Brain microvascular endothelial cell (primary cell): Measurements from ENCODE around the gene TOM1L2.

Source experiments
- DNase-seq: peaks from one replicate; pipeline ENCODE4 v3.0.0-alpha.2; 2020
- H3K27ac ChIP-seq: fragments of 250-450 bp; sonication (Bioruptor Pico); 2 replicates; pipeline ENCODE4 v1.5.1; 2020; ENCODE audit warnings: mild to moderate bottlenecking, moderate library complexity
- H3K27me3 ChIP-seq: fragments of 250-450 bp; sonication (Bioruptor Pico); replicated peaks from 2 replicates; pipeline ENCODE4 v1.5.1; 2020; ENCODE audit warnings: mild to moderate bottlenecking
- H3K36me3 ChIP-seq: fragments of 250-450 bp; sonication (Bioruptor Pico); replicated peaks from 2 replicates; pipeline ENCODE4 v1.5.1; 2020; ENCODE audit warnings: mild to moderate bottlenecking
- H3K4me3 ChIP-seq: 2 replicates; pipeline ENCODE4 v1.5.1; 2011; ENCODE audit warnings: low read depth, mild to moderate bottlenecking, control low read depth, low read length, moderate library complexity
- CTCF ChIP-seq: IDR thresholded peaks from 2 replicates; pipeline ENCODE4 v1.5.1; 2011; ENCODE audit warnings: low read depth, mild to moderate bottlenecking, moderate library complexity, low read length, control low read depth, inconsistent platforms; ENCODE audit errors: missing control alignments
- in situ Hi-C: cut with HindIII; loops from 2 replicates; pipeline ENCODE4 v1.10.0; 2017; ENCODE audit warnings: low sequenced_read_pairs, low pct_ligation_motif_present

The TOM1L2 gene

DNA sequence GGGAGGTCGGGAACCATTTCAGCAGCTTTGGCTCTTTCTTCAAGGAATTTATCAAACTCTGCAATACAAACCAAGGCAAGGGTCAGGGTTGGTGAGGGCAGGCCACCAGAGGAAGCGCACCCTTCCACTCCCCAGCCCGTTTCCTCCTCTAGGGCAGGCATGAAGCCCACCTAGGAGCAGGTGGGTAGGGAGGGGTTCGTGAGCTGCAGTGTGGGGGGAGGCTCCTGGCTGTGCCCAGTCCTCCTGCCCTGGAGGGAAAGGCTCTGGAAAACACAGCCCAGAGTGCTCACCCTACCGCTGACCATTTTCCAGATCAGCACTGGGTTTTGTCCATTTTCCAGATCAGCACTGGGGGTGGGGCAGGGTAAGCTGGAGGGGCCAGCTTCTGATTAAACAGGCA lies 124.5 kb downstream of the TOM1L2 start:
- no peaks in the 10 kb centered on the region for H3K27me3 ChIP-seq
- no peak overlapping the region for H3K4me3 ChIP-seq
- DNase-seq: no peak
- in situ Hi-C loops: no loop called here
- H3K36me3 ChIP-seq: no peaks in the 10 kb centered on the region
- TF ChIP-seq CTCF: no peak
- no peak overlapping the region for H3K27ac ChIP-seq

GRCh38 chr17:17847118-17847689 lies 125.0 kb downstream of the TOM1L2 start:
- TF ChIP-seq CTCF: no peak
- Histone ChIP-seq H3K27me3 (no peaks in the 10 kb centered on the region), H3K27ac (no peak overlapping the region), H3K36me3 (no peaks in the 10 kb centered on the region), H3K4me3 (no peak overlapping the region)
- DNase-seq: no peak
- in situ Hi-C loops: no loop called here

GRCh38 chr17:17846645-17847044 lies 125.6 kb downstream of the TOM1L2 start:
- DNase-seq: no peak
- TF ChIP-seq CTCF: no peak
- Histone ChIP-seq H3K36me3 (no peaks in the 10 kb centered on the region), H3K27me3 (no peaks in the 10 kb centered on the region), H3K27ac (no peak overlapping the region), H3K4me3 (no peak overlapping the region)
- in situ Hi-C loops: no loop called here

DNA sequence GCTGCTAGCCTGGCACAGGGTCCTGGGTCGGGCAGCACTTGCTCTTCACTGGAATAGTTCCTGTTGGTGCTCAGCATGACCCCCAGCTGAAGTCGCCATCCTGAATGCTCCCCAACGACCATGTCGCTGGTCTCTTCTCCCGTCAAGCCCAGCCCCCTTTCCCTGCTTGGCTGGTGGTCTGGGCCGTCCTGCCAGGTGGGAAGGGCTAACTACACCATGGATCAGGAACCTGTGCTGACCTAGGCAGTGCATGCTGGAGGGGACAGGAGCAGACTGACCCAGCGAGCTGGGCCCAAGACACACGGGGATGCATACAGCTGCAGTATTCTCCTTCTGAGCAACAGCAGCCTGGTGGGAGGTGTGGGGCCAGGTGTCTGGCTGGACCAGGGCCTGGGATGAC lies 126.2 kb downstream of the TOM1L2 start:
- no peak for TF ChIP-seq CTCF
- Histone ChIP-seq H3K36me3 (no peaks in the 10 kb centered on the region), H3K4me3 (no peak overlapping the region), H3K27me3 (no peaks in the 10 kb centered on the region), H3K27ac (no peak overlapping the region)
- in situ Hi-C loops: no loop called here
- DNase-seq: no peak

DNA sequence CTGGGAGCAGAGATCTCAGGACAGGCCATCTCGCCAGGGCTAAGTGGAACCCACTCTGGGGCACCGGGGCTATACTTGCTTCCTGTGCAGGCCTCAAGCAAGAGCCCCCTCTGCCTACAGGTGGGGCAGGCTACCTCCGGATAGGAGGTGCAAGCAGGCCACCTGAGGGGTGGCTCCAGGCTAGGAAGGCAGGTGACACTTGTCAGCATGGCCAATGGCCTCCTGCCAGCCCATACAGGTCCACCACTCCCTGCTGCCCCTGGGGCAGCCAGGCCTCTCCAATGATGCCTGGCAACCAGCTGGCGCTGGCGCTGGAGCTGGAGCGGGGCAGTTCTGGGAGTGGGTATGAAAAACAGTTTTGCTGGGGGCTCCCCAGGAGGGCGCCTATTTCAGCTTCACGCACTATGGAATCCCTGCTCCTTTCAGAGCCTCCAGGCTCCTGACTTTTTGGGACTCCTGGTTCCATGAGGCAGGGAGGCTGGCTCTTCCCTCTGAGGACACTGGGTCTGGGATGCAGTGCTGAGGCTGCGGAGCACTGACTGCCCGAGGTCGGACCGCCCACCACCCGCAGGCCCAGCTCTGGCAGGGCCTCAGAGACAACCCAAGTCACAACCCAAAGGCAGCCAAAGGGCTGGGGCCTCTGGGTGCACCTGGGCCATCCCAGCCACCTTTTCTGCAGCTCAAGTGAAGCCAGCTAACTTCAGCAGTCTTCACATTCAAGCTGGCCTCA lies 127.0 kb downstream of the TOM1L2 start:
- no peak for DNase-seq
- Histone ChIP-seq H3K27ac (no peak overlapping the region), H3K27me3 (no peaks in the 10 kb centered on the region), H3K4me3 (no peak overlapping the region), H3K36me3 (no peaks in the 10 kb centered on the region)
- TF ChIP-seq CTCF: no peak
- in situ Hi-C loops: no loop called here

DNA sequence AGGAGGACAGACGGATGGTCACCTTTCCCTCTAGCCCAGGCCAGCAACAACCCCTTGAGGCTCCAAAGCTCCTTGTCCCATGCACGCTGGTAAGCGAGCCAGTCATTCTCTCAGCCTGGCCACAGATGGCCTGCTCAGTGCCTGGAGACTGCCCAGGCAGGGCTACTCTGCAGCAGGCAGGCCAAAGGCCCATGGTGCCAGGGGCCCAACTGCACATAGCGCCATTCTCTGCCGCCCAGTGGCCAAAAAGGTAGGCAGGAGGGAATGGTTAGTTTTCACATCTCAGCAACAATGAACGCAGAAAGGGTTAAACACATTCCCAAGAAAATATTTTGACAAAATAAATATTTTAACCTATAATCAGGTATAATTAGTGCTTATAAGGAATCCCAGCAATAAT lies 127.7 kb downstream of the TOM1L2 start:
- in situ Hi-C loops: no loop called here
- Histone ChIP-seq H3K27ac (no peak overlapping the region), H3K36me3 (no peaks in the 10 kb centered on the region), H3K27me3 (no peaks in the 10 kb centered on the region), H3K4me3 (no peak overlapping the region)
- no peak for TF ChIP-seq CTCF
- no peak for DNase-seq
